K562 (cell line): ENCODE data around the gene TREH. TPM values are rescaled to one million over a fixed set of nuclear protein-coding genes. Genes with fewer than 3 reads are reported as not detected.
A peak's percentile ranks its signal among the peaks of the same experiment; 100 is the strongest.

ENCODE experiments used
- ARID1B ChIP-seq: fragments of 450-650 bp; IDR thresholded peaks from 2 replicates; pipeline ENCODE4 v1.6.1; 2016; ENCODE audit warnings: antibody characterized with exemption, mild to moderate bottlenecking, inconsistent platforms
- HBP1 ChIP-seq: fragments of 450-650 bp; formaldehyde crosslinking; IDR thresholded peaks from 2 replicates; pipeline ENCODE4 v1.4.0; 2022; ENCODE audit warnings: missing genetic modification characterization
- STAG1 ChIP-seq: sonication (generic); formaldehyde crosslinking; IDR thresholded peaks from 2 replicates; pipeline ENCODE4 v1.5.0; 2020; ENCODE audit warnings: missing genetic modification reagents, borderline replicate concordance
- YY1 ChIP-seq, 3 experiments: IDR thresholded peaks; 2 replicates each; pipeline ENCODE4 v1.6.1; 2011; ENCODE audit warnings: low read length in 2 of 3, mild to moderate bottlenecking in 2 of 3, moderate library complexity in 2 of 3, borderline replicate concordance in 1 of 3, control low read depth in 1 of 3, low read depth in 1 of 3; ENCODE audit not compliant: insufficient read depth in 3 of 3, insufficient replicate concordance in 2 of 3, control insufficient read depth in 1 of 3, insufficient read length in 1 of 3; ENCODE audit errors: extremely low read depth in 1 of 3
- ZNF512 ChIP-seq: IDR thresholded peaks from 2 replicates; pipeline ENCODE4 v1.6.1; 2016; ENCODE audit warnings: missing genetic modification characterization, missing compliant biosample characterization
- polyA plus RNA-seq, 8 experiments: library from polyadenylated mRNA; depleted of rRNA in 4 of 8; stranded (reverse) in 5 of 8; unstranded in 3 of 8; fragments of >200 nt; fragmentation: Nextera tagmentation in 2 of 8; fragmentation: Illumina TruSeq in 1 of 8; extraction: Ambion mirVana in 2 of 8; extraction: Trizol in 1 of 8; gene quantifications; 2 replicates each; pipeline versions ENCODE4 v1.2.1 to v1.2.3, GENCODE V29; 2011 to 2014; ENCODE audit warnings: inconsistent platforms in 1 of 8, missing spikeins in 1 of 8
- total RNA-seq, 7 experiments: library from RNA; depleted of rRNA in 6 of 7; stranded (reverse); fragments of >200 nt in 6 of 7; fragmentation: Illumina TruSeq in 2 of 7; extraction: Trizol in 2 of 7; gene quantifications; 2 replicates each; pipeline versions ENCODE4 v1.2.1 to v1.2.3, GENCODE V29; 2011 to 2021; ENCODE audit warnings: low replicate concordance in 1 of 7
- TF ChIP-seq, protein P1 (sequence below), 2 experiments: fragments of 450-650 bp; formaldehyde crosslinking in 1 of 2; IDR thresholded peaks; 2 replicates each; pipeline versions ENCODE4 v1.4.0 to v1.6.1; 2014 to 2020; ENCODE audit warnings: mild to moderate bottlenecking in 2 of 2, borderline replicate concordance in 1 of 2, low read depth in 1 of 2

TREH gene
- total and polyA plus RNA-seq, 9 of the 15 experiments (the other 6 are each of a cell fraction or from before 2014, with no cell fraction given), result 0.09 to 0.20 (median 0.11) TPM; not detected in 6

DNA sequence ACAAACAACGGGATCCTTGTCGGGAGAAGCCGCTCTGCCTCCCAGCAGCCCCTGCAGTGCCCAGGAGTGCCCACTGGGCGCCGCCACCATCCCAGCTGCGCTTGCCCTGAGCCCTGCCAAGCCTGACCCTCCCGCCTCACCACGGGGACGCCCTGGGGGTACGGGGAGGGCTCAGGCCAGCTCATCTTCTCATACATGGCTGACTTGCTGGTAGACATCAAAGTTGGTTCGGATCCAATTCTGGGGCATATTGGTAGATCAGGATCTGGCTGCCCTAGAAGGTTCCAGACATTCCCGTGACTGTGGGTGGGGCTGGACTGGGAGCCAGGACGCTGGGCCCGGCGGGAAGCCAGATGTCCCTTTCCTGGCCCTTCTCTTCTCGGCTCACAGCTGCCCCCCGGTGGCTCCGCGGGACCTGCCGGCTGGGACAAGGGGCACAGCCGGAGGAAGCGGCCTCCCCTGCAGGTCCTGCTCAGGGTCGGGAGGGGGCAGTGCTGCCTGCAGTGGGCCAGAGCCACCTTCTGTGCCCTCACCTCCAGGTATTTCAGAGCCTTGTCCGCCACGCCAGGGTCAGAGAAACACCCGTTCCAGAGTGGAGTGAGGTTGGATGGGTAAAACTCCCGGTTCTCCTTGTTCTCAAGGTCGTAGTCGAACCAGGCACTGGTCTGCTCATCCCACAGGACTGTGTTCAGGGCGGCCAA lies 10.6 kb upstream of the TREH start (continued):
- TF ChIP-seq, protein P1, sequence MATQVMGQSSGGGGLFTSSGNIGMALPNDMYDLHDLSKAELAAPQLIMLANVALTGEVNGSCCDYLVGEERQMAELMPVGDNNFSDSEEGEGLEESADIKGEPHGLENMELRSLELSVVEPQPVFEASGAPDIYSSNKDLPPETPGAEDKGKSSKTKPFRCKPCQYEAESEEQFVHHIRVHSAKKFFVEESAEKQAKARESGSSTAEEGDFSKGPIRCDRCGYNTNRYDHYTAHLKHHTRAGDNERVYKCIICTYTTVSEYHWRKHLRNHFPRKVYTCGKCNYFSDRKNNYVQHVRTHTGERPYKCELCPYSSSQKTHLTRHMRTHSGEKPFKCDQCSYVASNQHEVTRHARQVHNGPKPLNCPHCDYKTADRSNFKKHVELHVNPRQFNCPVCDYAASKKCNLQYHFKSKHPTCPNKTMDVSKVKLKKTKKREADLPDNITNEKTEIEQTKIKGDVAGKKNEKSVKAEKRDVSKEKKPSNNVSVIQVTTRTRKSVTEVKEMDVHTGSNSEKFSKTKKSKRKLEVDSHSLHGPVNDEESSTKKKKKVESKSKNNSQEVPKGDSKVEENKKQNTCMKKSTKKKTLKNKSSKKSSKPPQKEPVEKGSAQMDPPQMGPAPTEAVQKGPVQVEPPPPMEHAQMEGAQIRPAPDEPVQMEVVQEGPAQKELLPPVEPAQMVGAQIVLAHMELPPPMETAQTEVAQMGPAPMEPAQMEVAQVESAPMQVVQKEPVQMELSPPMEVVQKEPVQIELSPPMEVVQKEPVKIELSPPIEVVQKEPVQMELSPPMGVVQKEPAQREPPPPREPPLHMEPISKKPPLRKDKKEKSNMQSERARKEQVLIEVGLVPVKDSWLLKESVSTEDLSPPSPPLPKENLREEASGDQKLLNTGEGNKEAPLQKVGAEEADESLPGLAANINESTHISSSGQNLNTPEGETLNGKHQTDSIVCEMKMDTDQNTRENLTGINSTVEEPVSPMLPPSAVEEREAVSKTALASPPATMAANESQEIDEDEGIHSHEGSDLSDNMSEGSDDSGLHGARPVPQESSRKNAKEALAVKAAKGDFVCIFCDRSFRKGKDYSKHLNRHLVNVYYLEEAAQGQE (IDR thresholded peaks at IDR 0.05; ENCODE audit: borderline replicate concordance), result peak; percentile 91
- TF ChIP-seq, protein P1 (CRISPR knock-in tag; IDR thresholded peaks at IDR 0.05; ENCODE audit: low read depth), result no peak; the same call in 1 of the 2 replicates
- TF ChIP-seq ARID1B (peak; percentile 30; the same call in 1 of the 2 replicates), HBP1 (CRISPR knock-in tag) (no peak), YY1 (IDR thresholded peaks at IDR 0.05; ENCODE audit: borderline replicate concordance in 1 of 3, control insufficient read depth in 1 of 3, extremely low read depth in 1 of 3, insufficient read depth in 3 of 3, insufficient read length in 1 of 3, insufficient replicate concordance in 2 of 3, low read depth in 1 of 3, low read length in 2 of 3) (peak in 1 of 3 experiments; percentile 68), ZNF512 (tag) (no peak), STAG1 (CRISPR knock-in tag) (peak; percentile 88)
